GM18873 (cell line): ENCODE measurements around the gene PHYHD1.

ENCODE experiments used
- ATAC-seq: cut with Tn5 transposase; IDR thresholded peaks from one replicate; pipeline ENCODE4 v1.9.1; 2021; ENCODE audit warnings: mild to moderate bottlenecking, moderate library complexity, moderate number of reproducible peaks; ENCODE audit not compliant: unreplicated experiment, low FRiP score

PHYHD1 gene

DNA sequence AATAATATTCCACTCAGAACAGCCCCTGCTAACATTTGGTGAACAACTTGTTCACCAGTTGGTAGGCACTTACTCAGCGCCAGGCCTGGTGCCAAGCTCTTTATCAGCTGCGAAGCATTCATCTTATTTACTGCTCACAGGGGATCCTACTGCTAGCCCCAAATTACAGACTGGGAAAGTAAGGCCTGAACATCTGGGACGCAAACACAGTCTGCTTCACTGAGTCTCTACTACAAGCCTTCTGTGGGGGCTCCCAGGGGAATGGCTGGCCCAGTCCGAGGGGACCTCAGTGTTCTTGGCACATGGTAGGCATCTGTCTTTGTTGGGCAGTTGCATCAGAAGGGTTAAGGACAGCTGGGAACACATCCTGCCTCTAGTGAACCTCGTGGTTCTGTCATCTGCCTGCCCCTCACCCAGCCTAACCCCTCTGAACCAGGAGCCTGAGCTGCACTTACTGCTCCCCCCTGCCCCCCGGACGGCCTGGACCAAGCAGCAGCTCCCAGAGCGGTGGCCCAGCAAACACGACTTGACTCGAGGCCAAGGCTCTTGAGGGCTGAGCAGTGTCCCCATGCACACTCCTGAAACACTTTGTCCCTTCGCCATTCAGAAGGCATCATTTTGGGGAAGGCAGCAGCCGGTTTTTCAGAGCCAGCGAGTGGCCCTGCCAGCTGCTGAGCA, at the start of gene PHYHD1:
PHYHD1 (plus strand) TSS at position 602 of the 678 bp plus-strand sequence. CDS start 1,342 bp downstream, outside the sequence.
- no peak for ATAC-seq

DNA sequence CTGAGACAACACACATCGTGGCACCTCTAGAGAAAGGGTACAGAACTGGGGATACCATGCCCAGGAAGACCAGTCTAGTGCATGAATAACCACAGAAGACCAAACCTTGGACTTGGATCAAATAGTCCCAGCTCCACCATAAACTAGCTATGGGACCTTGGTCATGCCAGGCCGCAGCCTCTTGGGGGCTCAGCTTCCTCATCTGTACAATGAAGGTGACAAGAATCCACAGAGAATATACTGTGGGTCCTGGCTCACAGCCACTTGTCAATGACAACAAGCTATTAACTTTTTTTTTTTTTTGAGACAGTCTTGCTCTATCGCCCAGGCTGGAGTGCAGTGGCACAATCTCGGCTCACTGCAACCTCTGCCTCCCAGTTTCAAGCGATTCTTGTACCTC, 42.9 kb upstream of the PHYHD1 start:
- ATAC-seq, result no peak

DNA sequence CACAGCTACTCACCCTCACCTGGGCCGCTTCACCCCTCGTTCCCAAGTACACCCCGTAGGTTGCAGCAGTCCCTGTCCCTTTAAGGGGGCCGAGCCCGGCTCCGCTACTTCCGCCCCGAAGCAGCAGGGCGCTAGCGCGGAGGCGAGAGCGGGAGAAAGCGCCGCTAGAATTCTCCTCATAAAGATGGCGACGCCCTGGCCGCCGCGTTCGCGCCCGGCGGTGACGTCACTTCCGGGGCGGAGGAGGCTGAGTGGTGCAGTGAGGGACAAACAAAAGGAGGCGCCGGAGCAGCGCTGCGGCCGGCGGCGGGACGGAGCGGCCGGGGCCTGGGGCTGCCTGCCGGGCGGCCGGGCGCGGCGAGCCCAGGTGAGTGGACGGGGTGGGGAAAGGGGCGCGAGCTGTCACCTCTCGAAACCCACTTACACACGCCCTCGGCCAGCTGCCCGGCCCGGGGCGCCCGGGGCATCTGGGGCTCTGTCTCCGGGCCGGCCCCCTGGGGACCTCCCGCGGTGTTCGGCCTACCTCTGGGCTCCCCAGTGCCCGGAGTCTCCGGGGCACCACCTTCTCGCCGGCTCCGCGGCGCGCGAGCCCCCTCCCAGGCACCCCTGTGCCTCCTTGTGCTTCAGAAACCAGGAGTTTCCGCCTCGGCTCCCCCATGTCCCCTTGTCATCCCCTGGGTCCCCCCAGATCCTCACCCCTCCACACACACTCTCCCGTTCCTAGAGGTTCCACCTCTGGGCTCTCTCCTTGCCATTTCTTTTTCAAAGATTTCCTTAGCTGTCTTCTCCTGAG, 38.7 kb upstream of the PHYHD1 start, which contains the start of the genes KYAT1 and LRRC8A:
KYAT1 (minus strand) TSS at position 67 of the 793 bp plus-strand sequence. CDS start 36,545 bp downstream, outside the sequence.
LRRC8A (plus strand) TSS at position 250 of the 793 bp plus-strand sequence. CDS start 25,032 bp downstream, outside the sequence.
- ATAC-seq, result peak; percentile 72

DNA sequence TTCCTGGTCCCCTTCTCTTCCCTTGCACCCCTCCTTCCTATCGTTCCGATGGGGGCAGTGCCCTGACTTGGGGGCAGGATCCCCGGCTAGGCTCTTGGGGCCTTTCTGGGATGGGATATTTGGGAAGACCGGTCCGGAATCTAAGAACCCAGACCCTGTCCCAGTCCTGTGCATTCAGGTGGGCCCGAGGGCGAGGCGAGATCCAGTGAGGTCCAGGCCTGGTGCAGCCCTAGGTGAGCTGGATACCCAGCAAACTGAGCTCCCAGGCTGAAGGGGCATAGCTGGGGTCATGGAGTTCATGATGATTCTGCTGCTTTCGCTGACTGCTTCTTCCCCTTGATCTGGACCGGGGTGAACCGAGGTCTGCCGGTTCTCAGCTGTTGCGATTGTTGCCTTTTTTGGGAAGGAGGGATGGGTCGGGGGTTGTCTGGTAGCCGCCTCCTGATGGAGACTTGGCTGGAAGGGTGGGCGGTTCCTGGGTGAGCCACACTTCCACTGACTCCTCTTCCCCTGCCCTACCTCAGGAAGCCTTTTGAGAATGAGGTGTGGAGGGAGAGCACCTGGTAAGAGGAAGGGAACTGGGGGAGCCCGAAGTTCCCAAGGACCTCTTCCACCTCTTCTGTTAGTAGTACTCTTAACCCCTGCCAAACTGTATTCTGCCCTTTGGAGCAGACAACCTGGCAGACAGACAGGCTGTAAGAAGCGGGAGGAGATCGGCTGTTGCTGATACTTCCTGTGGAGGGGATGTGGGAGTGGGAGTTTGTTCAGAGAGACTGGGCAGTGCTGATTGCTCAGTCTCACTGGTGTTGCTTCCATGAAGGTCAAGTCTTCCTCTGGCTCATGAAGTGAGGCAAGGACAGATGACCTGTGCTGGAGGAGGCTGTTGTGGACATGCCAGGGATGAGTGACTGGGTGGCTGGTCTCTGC, 37.8 kb upstream of the PHYHD1 start:
- no peak for ATAC-seq

DNA sequence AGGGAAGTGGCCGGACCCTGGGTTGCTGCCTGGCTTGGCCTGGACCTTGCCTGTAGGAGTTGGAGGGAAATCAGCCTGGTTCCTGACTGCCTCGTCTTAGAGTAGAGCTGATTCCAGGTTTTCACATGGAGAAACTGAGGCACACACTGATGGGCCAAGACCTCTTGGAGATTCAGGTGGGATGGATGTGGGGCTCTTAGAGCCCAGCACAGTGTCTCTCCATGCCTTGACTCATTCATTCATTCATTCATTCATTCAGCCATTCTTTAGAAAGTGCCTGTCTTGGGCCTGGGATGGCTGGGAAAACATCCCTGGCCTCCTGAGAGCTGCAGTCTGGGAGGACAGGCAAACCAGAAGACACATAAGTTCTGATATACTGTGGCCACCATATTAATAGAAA, 36.6 kb upstream of the PHYHD1 start:
- no peak for ATAC-seq

DNA sequence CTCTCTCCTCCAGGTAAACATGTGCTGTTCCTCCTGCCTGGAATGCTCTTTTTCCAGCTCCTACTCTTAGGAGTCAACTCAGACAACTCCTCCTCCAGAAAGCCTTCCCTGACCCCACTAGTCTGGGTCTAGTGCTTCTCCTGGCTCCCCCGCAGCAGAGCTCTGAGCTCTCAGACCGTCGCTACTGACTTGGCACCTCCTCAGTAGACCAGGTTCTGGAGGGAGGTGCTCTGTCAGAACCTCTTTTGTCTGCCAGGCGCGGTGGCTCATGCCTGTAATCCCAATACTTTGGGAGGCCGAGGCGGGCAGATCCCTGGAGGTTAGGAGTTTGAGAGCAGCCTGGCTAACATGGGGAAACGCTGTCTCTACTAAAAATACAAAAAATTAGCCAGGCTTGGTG, 35.4 kb upstream of the PHYHD1 start:
- no peak for ATAC-seq

DNA sequence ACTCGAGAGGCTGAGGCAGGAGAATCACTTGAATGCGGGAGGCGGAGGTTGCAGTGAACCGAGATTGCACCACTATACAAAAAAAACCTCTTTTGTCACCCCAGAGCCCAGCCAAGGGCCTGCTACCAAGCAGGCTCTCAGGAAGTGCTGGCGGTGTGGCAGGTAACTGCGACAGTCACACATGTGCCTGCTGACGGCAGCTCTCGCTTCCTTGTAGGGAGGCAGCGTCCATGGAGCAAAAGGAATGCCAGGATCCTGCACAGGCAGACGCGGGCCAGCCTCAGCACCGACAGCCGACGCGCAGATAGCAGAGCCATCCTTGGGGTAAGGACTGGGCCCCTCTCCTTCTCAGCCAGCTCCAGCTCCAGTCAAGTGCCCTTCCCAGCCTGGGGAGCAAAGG, 35.0 kb upstream of the PHYHD1 start:
- no peak for ATAC-seq

DNA sequence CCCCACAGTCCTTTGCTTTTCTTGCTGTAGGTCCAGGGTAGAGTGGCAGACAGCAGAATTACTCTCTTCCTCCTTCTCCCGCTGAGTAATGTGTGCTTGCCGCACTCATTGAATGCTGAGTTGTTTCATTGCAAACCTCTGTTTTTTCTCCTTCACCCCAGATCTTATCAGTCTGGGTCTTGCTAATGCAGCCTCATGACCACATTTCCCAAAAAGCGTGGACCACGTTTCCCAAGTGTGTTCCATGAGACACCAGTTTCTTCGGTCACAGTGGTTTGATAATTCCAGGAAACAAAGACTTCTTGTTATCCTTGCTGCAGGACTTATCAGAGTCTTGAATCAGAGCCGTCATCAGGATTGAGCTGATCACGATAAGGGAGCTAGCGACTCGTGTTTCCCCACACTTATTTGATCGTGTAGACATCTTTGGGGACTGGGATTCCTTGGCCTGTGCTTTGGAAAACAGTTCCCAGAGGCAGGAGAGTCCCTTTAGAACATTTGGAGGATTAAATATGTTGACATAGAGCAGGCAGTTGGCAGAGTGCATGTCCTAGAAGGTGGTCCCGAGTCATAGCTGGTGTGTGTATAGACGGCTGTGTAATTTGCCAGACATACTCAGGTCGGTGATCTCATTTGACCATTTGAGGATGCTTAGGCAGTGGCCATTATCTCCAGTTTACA, 34.4 kb upstream of the PHYHD1 start:
- ATAC-seq, result no peak

DNA sequence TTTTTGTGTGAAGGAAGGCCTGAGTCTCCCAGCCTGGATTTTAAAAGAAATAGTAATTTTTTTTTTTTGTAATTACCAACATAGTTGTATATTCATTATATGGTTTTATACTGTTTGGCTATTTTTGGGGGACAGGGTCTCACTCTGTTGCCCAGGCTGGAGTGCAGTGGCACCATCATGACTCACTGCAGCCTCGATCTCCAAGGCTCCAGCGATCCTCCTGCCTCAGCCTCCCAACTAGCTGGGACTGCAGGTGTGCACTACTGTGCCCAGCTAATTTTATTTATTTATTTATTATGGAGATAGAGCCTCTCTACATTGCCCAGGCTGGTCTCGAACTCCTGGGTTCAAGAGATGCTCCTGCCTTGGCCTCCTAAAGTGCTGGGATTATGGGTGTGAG, 33.7 kb upstream of the PHYHD1 start:
- ATAC-seq, result no peak

DNA sequence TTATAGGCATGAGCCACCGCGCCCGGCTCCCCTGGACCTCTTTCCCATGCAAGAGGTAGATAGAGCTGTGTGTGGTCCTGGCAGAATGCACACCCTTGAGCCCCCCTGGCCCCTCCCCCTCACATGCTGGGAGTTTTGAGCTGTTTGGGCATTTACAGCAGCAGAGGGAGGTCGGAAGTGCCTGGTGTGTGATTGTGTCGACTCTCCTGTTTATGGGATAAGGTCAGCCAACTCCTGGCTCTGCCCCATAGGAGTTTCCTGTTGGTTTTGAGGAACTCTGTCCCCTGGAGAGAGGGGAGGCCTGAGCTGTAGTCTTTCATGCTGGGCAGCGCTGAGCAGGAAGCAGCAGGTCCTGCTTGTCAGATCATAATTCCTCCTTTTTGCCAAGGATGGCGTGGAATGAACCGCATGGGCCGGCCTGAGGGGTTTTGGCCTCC, 32.9 kb upstream of the PHYHD1 start:
- no peak for ATAC-seq

DNA sequence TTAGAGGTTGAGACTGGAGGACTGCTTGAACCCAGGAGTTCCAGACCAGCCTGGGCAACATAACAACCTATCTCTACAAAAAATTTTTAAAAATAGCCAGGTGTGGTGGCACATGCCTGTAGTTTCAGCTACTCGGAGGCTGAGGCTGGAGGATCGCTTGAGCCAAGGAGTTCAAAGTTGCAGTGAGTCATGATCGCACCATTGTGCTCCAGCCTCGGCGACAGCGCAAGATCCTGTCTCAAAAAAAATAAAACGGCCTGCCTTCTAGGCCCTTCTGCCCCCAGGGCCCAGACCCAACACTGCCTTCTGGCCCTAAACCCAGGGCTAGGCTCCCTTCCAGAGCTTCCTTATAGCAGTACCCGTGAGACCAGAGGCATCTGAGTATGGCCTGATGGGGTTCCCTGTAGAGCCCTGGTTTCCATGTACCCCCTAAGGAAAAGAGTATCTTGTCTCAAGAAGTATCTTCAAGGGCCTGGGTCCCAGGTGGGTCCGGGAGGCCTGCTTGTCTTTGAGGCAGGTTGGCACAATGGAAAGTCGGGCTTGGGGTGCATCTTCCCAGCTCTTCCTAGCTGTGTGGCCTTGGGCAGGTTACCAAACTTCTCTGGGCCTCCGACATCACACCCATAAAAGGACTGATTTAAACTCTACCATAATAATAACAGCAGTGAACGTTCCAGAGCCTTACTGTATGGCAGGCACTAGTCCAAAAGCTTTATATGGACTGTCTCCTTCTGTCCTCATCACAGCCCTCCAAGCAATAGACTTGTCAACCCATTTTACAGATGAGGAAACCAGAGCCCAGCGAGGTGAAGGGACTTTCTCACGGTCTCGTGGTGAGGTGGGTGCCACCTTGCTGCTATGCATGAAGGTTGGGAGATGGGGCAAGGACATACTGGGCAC, 29.2 kb upstream of the PHYHD1 start:
- ATAC-seq, result no peak

DNA sequence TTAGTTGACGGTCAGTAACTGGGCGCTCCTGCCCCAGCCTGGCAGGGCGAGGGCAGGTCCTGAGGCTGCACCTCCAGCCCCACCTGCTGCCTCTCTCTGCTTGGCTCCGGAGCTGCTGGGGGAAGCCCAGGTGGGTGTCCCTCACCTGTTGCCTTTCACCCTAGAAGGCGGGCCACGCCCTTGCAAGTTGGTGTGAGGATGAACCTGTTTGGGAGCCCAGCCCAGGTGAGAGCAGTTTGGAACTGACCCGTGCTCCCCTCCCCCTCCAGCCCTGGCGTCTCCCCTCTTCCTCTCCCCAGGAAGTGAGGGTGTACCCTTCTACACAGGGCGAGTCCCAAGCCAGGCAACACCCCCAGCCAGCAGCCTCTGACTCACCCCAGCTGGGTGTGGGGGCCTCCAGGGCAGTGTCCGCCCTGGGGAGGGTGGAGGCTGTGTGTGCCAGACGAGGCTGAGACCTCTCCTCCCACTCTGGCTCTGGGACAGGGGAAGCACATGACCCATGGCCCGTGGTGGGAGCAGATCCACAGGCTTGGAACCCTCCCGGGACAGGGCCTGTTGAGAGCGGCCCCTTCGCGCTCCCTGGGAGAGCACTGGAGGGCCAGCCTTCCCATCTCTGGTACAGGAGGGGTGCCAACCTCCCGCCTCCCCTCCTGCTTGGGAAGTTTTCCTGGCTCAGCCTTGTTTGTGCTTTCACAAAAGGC, 28.4 kb upstream of the PHYHD1 start:
- no peak for ATAC-seq

DNA sequence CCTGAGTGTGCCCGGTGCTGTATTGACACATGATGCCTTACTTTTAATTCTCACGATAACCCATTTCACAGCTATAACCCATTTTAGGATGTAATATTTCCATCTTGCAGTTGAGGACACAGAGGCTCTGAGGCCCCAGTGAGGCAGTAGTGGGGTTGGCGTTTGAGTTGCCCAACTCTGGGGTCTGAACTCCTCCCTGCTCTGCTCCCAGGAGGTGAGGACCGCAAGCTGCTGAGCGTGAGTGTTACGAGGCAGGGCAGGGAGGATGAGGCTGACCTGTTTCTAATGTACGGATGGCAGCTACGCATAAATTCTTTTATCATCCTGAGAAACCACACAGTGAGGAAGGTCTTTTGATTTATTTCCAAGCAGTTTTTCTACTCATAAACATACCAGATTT, 27.4 kb upstream of the PHYHD1 start:
- ATAC-seq, result no peak

DNA sequence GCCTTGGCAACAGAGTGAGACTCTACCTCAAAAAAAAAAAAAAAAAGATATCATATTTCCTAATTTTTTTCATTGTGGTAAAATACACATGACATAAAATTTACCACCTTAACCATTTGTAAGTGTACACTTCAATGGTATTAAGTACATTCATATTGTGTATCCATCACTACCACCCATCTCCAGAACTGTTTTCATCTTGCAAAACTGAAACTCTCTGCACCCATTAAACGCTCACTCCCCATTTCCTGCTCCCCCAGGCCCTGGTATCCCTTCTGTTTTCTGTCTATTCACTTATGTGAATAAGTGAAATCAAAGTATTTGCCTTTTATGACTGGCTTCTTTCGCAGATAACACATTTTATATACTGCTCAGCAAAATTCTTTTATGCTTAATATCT, 26.0 kb upstream of the PHYHD1 start:
- no peak for ATAC-seq

DNA sequence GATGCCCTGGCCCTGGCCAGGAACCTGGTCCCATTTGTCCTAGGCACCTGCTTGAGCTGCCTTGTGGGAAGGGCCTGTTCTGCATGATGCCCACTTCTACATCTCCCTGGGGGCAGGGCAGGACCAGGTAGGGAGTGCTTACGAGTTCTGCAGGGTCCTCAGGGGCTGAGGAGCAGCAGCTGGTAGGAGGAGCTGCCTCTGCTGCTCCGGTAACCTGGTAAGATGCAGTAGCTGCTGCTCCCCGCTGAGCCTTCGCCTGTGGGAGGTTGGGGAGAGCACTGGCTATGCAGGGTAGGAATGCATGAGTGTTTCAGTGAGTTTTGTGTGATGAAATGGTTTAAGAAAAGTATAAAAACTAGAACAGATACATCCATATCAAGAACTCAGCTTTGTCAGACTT, 25.2 kb upstream of the PHYHD1 start:
- ATAC-seq, result no peak

DNA sequence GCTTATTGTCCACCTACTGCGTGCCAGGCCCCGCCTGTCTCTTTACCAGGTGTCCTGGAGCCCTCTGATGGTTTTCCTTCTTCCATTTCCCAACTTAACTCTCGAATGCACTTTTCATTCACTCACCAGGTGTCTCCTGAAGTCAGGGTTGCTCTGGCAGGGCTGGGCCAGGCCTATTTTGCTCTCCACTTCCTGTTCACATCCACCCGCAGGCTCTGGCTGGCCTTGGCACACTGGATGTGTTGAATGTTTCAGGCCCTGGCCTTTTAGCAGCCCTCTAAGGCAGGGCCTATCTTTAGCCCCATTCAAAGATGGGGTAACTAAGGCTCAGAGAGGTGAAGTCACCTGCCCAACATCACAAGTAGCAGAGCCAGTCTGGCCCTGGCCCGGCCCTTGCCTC, 22.4 kb upstream of the PHYHD1 start:
- no peak for ATAC-seq

DNA sequence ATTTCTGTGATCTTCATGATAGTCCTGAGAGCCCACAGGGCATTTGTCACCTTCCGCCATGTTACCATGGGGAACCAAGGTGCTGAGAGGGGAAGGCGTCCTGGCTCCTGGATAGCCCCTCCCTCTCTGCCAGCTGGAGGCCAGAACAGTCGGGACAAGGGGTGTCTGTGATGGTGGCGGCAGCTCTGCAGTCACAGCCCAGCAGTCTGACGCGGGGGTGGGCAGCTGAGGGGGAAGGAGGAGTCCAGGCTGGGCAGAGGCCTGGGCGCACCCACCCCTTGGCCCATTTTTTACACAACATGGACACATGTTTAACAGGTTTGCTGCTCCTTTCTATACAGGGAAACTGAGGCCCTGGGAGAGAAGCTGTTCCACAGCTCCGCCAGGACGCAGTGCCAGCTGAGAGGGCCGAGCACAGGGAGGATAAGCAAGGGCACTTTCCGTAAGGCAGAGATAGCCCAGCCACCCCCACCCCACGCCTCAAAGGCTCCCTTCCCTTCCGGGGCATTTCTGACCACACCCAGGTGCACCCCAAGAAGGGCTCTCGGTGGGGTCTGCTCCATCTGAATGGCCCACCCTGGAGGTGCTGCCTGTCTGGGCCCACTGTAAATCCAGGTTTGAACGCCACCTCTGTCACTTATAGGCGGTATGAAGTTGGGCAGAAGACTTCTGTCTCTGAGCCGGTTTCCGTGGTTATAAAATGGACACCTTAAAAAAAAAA, 21.8 kb upstream of the PHYHD1 start:
- ATAC-seq, result no peak
